SK-N-SH (cell line): ENCODE results near the gene UTRN. TPM values are rescaled to one million over a fixed set of nuclear protein-coding genes. Genes with fewer than 3 reads are reported as not detected.

ENCODE experiments used
- CTCF ChIA-PET: fragments of 300-600, 350-600 bp; formaldehyde crosslinking; extraction: SDS; loops from one replicate; lab custom pipeline; 2021; lab: Yijun Ruan, JAX
- POLR2A ChIA-PET: fragments of 350-600 bp; sonication (Branson Sonifier 250); formaldehyde crosslinking; extraction: SDS; loops from one replicate; lab custom pipeline; 2020; ENCODE audit warnings: antibody characterized with exemption, inconsistent platforms; lab: Yijun Ruan, JAX
- DNase-seq: peaks from one replicate; pipeline ENCODE4 v3.0.0; 2012
- H2AFZ ChIP-seq: fragments of 200-600 bp; sonication (generic); 2 replicates; pipeline ENCODE4 v1.8.1; 2016; ENCODE audit warnings: antibody characterized with exemption, mild to moderate bottlenecking, low read depth
- H3F3A ChIP-seq: fragments of 200-600 bp; sonication (generic); replicated peaks from 2 replicates; pipeline ENCODE3; 2016; ENCODE audit warnings: antibody characterized with exemption, mild to moderate bottlenecking; ENCODE audit not compliant: insufficient read depth
- H3K27ac ChIP-seq, 2 experiments: fragments of 200-500 bp in 1 of 2; fragments of 200-600 bp in 1 of 2; sonication (Bioruptor generic) in 1 of 2; sonication (generic), shearing (Covaris generic) in 1 of 2; 2 replicates each; pipeline versions ENCODE4 v1.5.1 to v1.6.1; 2014 to 2016; ENCODE audit warnings: low read depth in 2 of 2, inconsistent platforms in 1 of 2, low read length in 1 of 2, mild to moderate bottlenecking in 1 of 2, mixed read lengths in 1 of 2
- H3K27me3 ChIP-seq: fragments of 200-600 bp; sonication (generic), shearing (Covaris generic); 2 replicates; pipeline ENCODE4 v1.6.1; 2016; ENCODE audit warnings: mixed run types; ENCODE audit not compliant: insufficient read depth
- H3K36me3 ChIP-seq, 2 experiments: fragments of 200-500 bp in 1 of 2; fragments of 200-600 bp in 1 of 2; sonication (Bioruptor generic) in 1 of 2; sonication (generic) in 1 of 2; replicated peaks in 1 of 2; 2 replicates each; pipeline versions ENCODE3 to v1.5.1; 2014 to 2016; ENCODE audit warnings: low read length in 1 of 2, mild to moderate bottlenecking in 1 of 2; ENCODE audit not compliant: insufficient read depth in 2 of 2, control insufficient read depth in 1 of 2
- H3K4me1 ChIP-seq, 2 experiments: fragments of 200-500 bp in 1 of 2; fragments of 200-600 bp in 1 of 2; sonication (Bioruptor generic) in 1 of 2; sonication (generic), shearing (Covaris generic) in 1 of 2; 2 replicates each; pipeline versions ENCODE4 v1.5.1 to v1.6.1; 2014 to 2016; ENCODE audit warnings: low read depth in 1 of 2, low read length in 1 of 2, mixed run types in 1 of 2; ENCODE audit not compliant: insufficient read depth in 2 of 2, control insufficient read depth in 1 of 2
- H3K4me2 ChIP-seq: fragments of 200-600 bp; sonication (generic), shearing (Covaris generic); 2 replicates; pipeline ENCODE4 v1.6.1; 2017; ENCODE audit warnings: mixed run types
- H3K4me3 ChIP-seq, 2 experiments: fragments of 200-500 bp in 1 of 2; fragments of 200-600 bp in 1 of 2; sonication (Bioruptor generic) in 1 of 2; sonication (generic), shearing (Covaris generic) in 1 of 2; 2 replicates each; pipeline versions ENCODE4 v1.5.1 to v1.8.1; 2014 to 2016; ENCODE audit warnings: low read depth in 2 of 2, inconsistent platforms in 1 of 2, low read length in 1 of 2, mild to moderate bottlenecking in 1 of 2, mixed read lengths in 1 of 2, moderate library complexity in 1 of 2
- H3K79me2 ChIP-seq: fragments of 200-600 bp; sonication (generic); 2 replicates; pipeline ENCODE4 v1.8.1; 2017; ENCODE audit warnings: mild to moderate bottlenecking; ENCODE audit not compliant: insufficient read depth
- H3K9ac ChIP-seq: fragments of 200-600 bp; sonication (generic); 2 replicates; pipeline ENCODE4 v1.6.1; 2017; ENCODE audit warnings: mixed run types
- H3K9me2 ChIP-seq: fragments of 200-600 bp; sonication (generic); 2 replicates; pipeline ENCODE4 v1.6.1; 2017; ENCODE audit warnings: mixed run types
- H3K9me3 ChIP-seq: fragments of 200-600 bp; sonication (generic); 2 replicates; pipeline ENCODE4 v1.6.1; 2017; ENCODE audit warnings: mixed run types, mild to moderate bottlenecking, moderate library complexity
- H4K20me1 ChIP-seq: fragments of 200-600 bp; sonication (generic); 2 replicates; pipeline ENCODE4 v1.6.1; 2017; ENCODE audit warnings: mild to moderate bottlenecking, mixed run types; ENCODE audit not compliant: insufficient read depth
- CTCF ChIP-seq: fragments of 200-600 bp; sonication (generic); IDR thresholded peaks from 2 replicates; pipeline ENCODE4 v1.6.1; 2017; ENCODE audit warnings: antibody characterized with exemption, mild to moderate bottlenecking, moderate library complexity
- ELF1 ChIP-seq: IDR thresholded peaks from 2 replicates; pipeline ENCODE4 v1.4.0; 2012
- EP300 ChIP-seq, 2 experiments: IDR thresholded peaks; 2 replicates each; pipeline versions ENCODE4 v1.4.0 to v1.6.1; 2012; ENCODE audit warnings: borderline replicate concordance in 1 of 2, low read depth in 1 of 2, low read length in 1 of 2
- EZH2phosphoT487 ChIP-seq: fragments of 200-600 bp; sonication (generic); IDR thresholded peaks from 2 replicates; pipeline ENCODE4 v1.6.1; 2017; ENCODE audit warnings: low read depth, mixed run types, mild to moderate bottlenecking, antibody characterized with exemption, moderate library complexity, borderline replicate concordance
- FOSL2 ChIP-seq: IDR thresholded peaks from 2 replicates; pipeline ENCODE4 v1.4.0; 2012; ENCODE audit warnings: low read depth, mild to moderate bottlenecking, moderate library complexity, borderline replicate concordance
- GATA2 ChIP-seq: sonication (generic); formaldehyde crosslinking; IDR thresholded peaks from 2 replicates; pipeline ENCODE4 v1.5.0; 2020; ENCODE audit warnings: mild to moderate bottlenecking, missing genetic modification reagents
- MEF2A ChIP-seq: IDR thresholded peaks from 2 replicates; pipeline ENCODE4 v1.4.0; 2012; ENCODE audit warnings: low read depth, borderline replicate concordance
- POLR2AphosphoS5 ChIP-seq: IDR thresholded peaks from 2 replicates; pipeline ENCODE4 v1.6.1; 2012; ENCODE audit warnings: low read depth, low read length
- RAD21 ChIP-seq: IDR thresholded peaks from 2 replicates; pipeline ENCODE4 v1.6.1; 2012; ENCODE audit warnings: mild to moderate bottlenecking, low read length
- RCOR1 ChIP-seq: fragments of 150-350 bp; IDR thresholded peaks from 2 replicates; pipeline ENCODE4 v1.6.1; 2017; ENCODE audit warnings: antibody characterized with exemption, low read length
- RFX5 ChIP-seq: IDR thresholded peaks from 2 replicates; pipeline ENCODE4 v1.6.1; 2012; ENCODE audit warnings: mild to moderate bottlenecking, improper control_type of control experiment, low read length
- SIN3A ChIP-seq: IDR thresholded peaks from 2 replicates; pipeline ENCODE4 v1.6.1; 2012; ENCODE audit warnings: low read depth, mild to moderate bottlenecking, low read length, moderate library complexity, borderline replicate concordance
- SMC3 ChIP-seq: IDR thresholded peaks from 2 replicates; pipeline ENCODE4 v1.6.1; 2012; ENCODE audit warnings: low read depth, low read length, improper control_type of control experiment
- USF2 ChIP-seq: fragments of 150-350 bp; IDR thresholded peaks from 2 replicates; pipeline ENCODE4 v1.6.1; 2017; ENCODE audit warnings: antibody characterized with exemption, low read length, low read depth, borderline replicate concordance
- YY1 ChIP-seq: IDR thresholded peaks from 2 replicates; pipeline ENCODE4 v1.4.0; 2012; ENCODE audit warnings: low read depth, mild to moderate bottlenecking
- ZBTB33 ChIP-seq: IDR thresholded peaks from 2 replicates; pipeline ENCODE4 v1.4.0; 2012; ENCODE audit warnings: low read depth, borderline replicate concordance
- WGBS: methylation state at CpG from one replicate; pipeline ENCODE4 v1.1.6; 2017; ENCODE audit warnings: low lambda C conversion rate; 5-methylcytosine and 5-hydroxymethylcytosine counted together
- polyA plus RNA-seq, 3 experiments: library from polyadenylated mRNA; depleted of rRNA; stranded (reverse); fragments of >200 nt; gene quantifications; 2 replicates each; pipeline ENCODE4 v1.2.3, GENCODE V29; 2012

UTRN gene
- polyA plus RNA-seq, 1 of the 3 experiments (the other 2 are of a cell fraction): 6.8 TPM

GRCh38 chr6:144302701-144303372 is 17.7 kb downstream of the UTRN start:
- no peak for DNase-seq
- Histone ChIP-seq H3F3A (peaks cover 5% of the 10 kb centered on the region), H3K27ac (no peak overlapping the region), H3K4me2 (no peak overlapping the region), H3K79me2 (peaks cover 20% of the 10 kb centered on the region), H3K9me2 (no peaks in the 10 kb centered on the region), H3K4me1 (no peaks in the 10 kb centered on the region; a peak in 1 of 4 replicates), H4K20me1 (no peaks in the 10 kb centered on the region), H3K9me3 (no peaks in the 10 kb centered on the region), H3K4me3 (no peak overlapping the region), H3K9ac (no peak overlapping the region), H2AFZ (no peak overlapping the region), H3K27me3 (no peaks in the 10 kb centered on the region), H3K36me3 (no peaks in the 10 kb centered on the region)
- TF ChIP-seq SIN3A: no peak
- no peak for TF ChIP-seq POLR2AphosphoS5
- ChIA-PET POLR2A (no interaction called here), CTCF (no interaction called here)
- WGBS: 21% methylated on average over 5 of the region's 5 CpGs

- no peak overlapping the region for H3K4me3 ChIP-seq
- no peaks in the 10 kb centered on the region for H3K9me2 ChIP-seq
- H3K36me3 ChIP-seq: no peaks in the 10 kb centered on the region
- no peak for DNase-seq
- peaks cover 15% of the 10 kb centered on the region for H3K79me2 ChIP-seq
- no peaks in the 10 kb centered on the region for H4K20me1 ChIP-seq
- H3K4me1 ChIP-seq: no peaks in the 10 kb centered on the region; a peak in 1 of 4 replicates
- 36% methylated on average over 4 of the region's 4 CpGs for WGBS
- H3K27ac ChIP-seq: no peak overlapping the region
- H3K27me3 ChIP-seq: no peaks in the 10 kb centered on the region
- H3F3A ChIP-seq: peaks cover 5% of the 10 kb centered on the region
- H2AFZ ChIP-seq: 0 out of 2 replicates have a peak overlapping the region, but pooled peaks have one; percentile 22
- H3K9ac ChIP-seq: no peak overlapping the region
- no peak overlapping the region for H3K4me2 ChIP-seq
- no peaks in the 10 kb centered on the region for H3K9me3 ChIP-seq
- TF ChIP-seq RCOR1: no peak
- TF ChIP-seq, all 33 proteins: peak for 0
- POLR2A ChIA-PET: no interaction called here
- CTCF ChIA-PET: interaction anchor here (1.2 kb wide), 1 partner anchor 10 kb away, joined by 3 read pairs; no protein-coding TSS in a partner anchor
Measured at GRCh38 chr6:144304223-144304848, 19.2 kb downstream of the UTRN start.

GRCh38 chr6:144305567-144305966 is 20.4 kb downstream of the UTRN start:
- ChIA-PET CTCF (interaction anchor here (1.3 kb wide), 1 partner anchor 9 kb away, joined by 4 read pairs; no protein-coding TSS in a partner anchor), POLR2A (no interaction called here)
- H3F3A ChIP-seq: peaks cover 5% of the 10 kb centered on the region
- 0% methylated on average over 1 of the region's 1 CpG for WGBS
- no peak for DNase-seq
- H3K9ac ChIP-seq: no peak overlapping the region
- no peaks in the 10 kb centered on the region; a peak in 1 of 4 replicates for H3K4me1 ChIP-seq
- H3K27me3 ChIP-seq: no peaks in the 10 kb centered on the region
- no peak overlapping the region for H2AFZ ChIP-seq
- H3K79me2 ChIP-seq: peaks cover 13% of the 10 kb centered on the region
- H4K20me1 ChIP-seq: no peaks in the 10 kb centered on the region
- H3K9me3 ChIP-seq: no peaks in the 10 kb centered on the region
- H3K4me2 ChIP-seq: peak overlapping the region; percentile 46; the same call in 1 of the 2 replicates
- H3K4me3 ChIP-seq: no peak overlapping the region
- H3K9me2 ChIP-seq: no peaks in the 10 kb centered on the region
- H3K36me3 ChIP-seq: no peaks in the 10 kb centered on the region
- H3K27ac ChIP-seq: no peak overlapping the region; a peak in 1 of 4 replicates
- no peak for TF ChIP-seq RFX5
- TF ChIP-seq EP300 (IDR thresholded peaks at IDR 0.05; ENCODE audit: borderline replicate concordance in 1 of 2, low read depth in 1 of 2, low read length in 1 of 2): no peak
- TF ChIP-seq ELF1: no peak
- TF ChIP-seq YY1: no peak
- no peak for TF ChIP-seq ZBTB33
- TF ChIP-seq RAD21: no peak
- no peak for TF ChIP-seq GATA2 (CRISPR knock-in tag)
- TF ChIP-seq FOSL2: no peak
- TF ChIP-seq CTCF: no peak
- TF ChIP-seq MEF2A: no peak
- no peak for TF ChIP-seq USF2
- no peak for TF ChIP-seq SMC3
- no peak for TF ChIP-seq EZH2phosphoT487
